Ascending aorta (tissue), 2 donors: Measurements from ENCODE around the gene SEMA3F. TPM values are rescaled to one million over a fixed set of nuclear protein-coding genes. Genes with fewer than 3 reads are reported as not detected.

Experiments used
- DNase-seq, 2 donors: peaks; one replicate each; pipeline ENCODE4 v3.0.0-alpha.2; 2019; ENCODE audit warnings: low spot score in 2 of 2
- H3K27ac ChIP-seq, 2 donors: fragments of 200-600 bp; sonication (generic); one replicate each; pipeline ENCODE4 v1.5.1; 2016 to 2017; ENCODE audit warnings: mild to moderate bottlenecking in 1 of 2
- H3K27me3 ChIP-seq: fragments of 200-600 bp; sonication (generic); one replicate; pipeline ENCODE4 v1.5.1; 2017
- H3K36me3 ChIP-seq, 2 donors: fragments of 200-600 bp; sonication (generic); one replicate each; pipeline ENCODE4 v1.5.1; 2016
- H3K4me1 ChIP-seq, 2 donors: fragments of 200-600 bp; sonication (generic); one replicate each; pipeline ENCODE4 v1.5.1; 2016 to 2017; ENCODE audit warnings: mild to moderate bottlenecking in 1 of 2
- H3K4me3 ChIP-seq, 2 donors: fragments of 200-600 bp; sonication (generic); one replicate each; pipeline ENCODE4 v1.5.1; 2016 to 2017; ENCODE audit warnings: mild to moderate bottlenecking in 1 of 2
- H3K9me3 ChIP-seq, 2 donors: fragments of 200-600 bp; sonication (generic); one replicate each; pipeline ENCODE4 v1.5.1; 2016
- CTCF ChIP-seq, 3 experiments: fragments of 200-600 bp in 2 of 3; fragments of 450-650 bp in 1 of 3; sonication (generic) in 2 of 3; IDR thresholded peaks; one replicate each; pipeline ENCODE4 v1.5.1; 2016 to 2019; ENCODE audit warnings: antibody characterized with exemption in 3 of 3, mild to moderate bottlenecking in 1 of 3, moderate library complexity in 1 of 3
- intact Hi-C: fragments of 100-400 bp; cut with DNase I; formaldehyde crosslinking; loops from one replicate; pipeline ENCODE4 v1.15.1; 2023
- total RNA-seq: library from RNA; depleted of rRNA; stranded (reverse); fragments of >200 nt; gene quantifications from one replicate; pipeline ENCODE4 v1.1.0, GENCODE V29; 2016

SEMA3F gene
- total RNA-seq, 1 donor from 2014 or later: 75.0 TPM

DNA sequence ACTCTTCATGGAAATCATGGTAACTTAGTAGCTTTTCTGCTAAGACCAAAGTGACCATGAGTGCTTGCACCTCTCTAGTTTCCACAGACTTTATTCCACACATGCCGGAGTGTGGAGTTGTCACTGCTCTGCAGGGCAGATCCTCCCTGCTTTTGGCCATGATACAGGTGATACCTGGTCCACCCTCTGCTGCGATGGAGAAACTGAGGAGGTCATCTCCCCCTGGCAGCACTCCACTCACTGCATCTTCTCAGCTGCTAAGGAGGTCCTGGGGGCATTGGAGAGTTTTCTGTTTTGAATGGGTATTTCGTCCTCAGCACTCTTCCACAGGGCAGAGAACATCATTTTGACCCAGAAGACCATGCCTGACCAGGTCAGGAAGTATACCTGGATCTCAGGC, 35.3 kb upstream of the SEMA3F start:
- Histone ChIP-seq H3K4me1 (peaks cover 0 to 11% of the 10 kb centered on the region in 2 donors), H3K27me3 (no peaks in the 10 kb centered on the region), H3K9me3 (no peaks in the 10 kb centered on the region), H3K27ac (no peak overlapping the region), H3K4me3 (no peak overlapping the region), H3K36me3 (peaks cover 60% of the 10 kb centered on the region in 2 donors)
- intact Hi-C loops: loop anchor here (2.0 to 5.0 kb wide), 2 partner anchors 35 to 153 kb away; partner anchors contain the start of gene SEMA3F
- no peak for DNase-seq
- TF ChIP-seq CTCF (IDR thresholded peaks at IDR 0.05): no peak

DNA sequence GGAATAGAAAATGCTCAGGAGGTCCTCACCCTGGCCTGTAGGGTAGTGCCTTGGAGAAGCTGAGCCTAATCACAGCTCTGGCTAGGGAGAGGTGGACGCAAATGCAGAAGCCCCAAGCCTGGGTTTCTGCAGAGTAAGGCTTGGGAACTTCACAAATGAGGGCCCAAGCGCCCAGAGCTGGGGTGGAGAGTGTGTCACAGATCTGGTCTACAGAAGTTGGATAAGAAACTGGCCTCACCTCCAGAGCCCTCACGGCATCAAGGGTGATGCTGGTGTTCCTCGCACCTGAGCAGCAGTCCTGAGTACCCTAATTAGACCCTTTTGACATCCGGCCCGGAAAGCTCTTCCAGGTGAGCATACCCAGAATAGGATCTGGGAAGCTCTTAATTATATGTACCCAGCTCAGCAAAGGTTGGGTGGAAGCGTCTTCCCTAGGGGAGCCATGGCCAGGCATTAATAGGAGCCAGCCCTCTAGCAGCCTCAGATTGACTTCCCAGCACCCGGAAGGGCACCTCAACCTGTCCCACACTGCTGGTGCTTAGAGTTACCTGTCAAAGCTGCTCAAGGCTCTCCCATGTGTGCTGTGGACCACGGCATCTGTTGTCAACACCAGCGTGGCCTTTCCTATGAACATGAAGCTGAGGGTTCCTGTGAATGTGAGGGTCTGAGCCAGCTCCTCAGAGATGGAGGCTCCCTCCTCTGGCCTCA, 34.6 kb upstream of the SEMA3F start:
- no peak overlapping the region for H3K4me3 ChIP-seq
- H3K9me3 ChIP-seq: no peaks in the 10 kb centered on the region
- intact Hi-C loops: loop anchor here (1.0 to 5.0 kb wide), 4 partner anchors 34 to 152 kb away; partner anchors contain the start of gene SEMA3F
- TF ChIP-seq CTCF (IDR thresholded peaks at IDR 0.05): no peak
- DNase-seq: no peak
- H3K27me3 ChIP-seq: no peaks in the 10 kb centered on the region
- H3K4me1 ChIP-seq: peaks cover 0 to 17% of the 10 kb centered on the region in 2 donors
- H3K27ac ChIP-seq: no peak overlapping the region
- peaks cover 52 to 53% of the 10 kb centered on the region in 2 donors for H3K36me3 ChIP-seq

DNA sequence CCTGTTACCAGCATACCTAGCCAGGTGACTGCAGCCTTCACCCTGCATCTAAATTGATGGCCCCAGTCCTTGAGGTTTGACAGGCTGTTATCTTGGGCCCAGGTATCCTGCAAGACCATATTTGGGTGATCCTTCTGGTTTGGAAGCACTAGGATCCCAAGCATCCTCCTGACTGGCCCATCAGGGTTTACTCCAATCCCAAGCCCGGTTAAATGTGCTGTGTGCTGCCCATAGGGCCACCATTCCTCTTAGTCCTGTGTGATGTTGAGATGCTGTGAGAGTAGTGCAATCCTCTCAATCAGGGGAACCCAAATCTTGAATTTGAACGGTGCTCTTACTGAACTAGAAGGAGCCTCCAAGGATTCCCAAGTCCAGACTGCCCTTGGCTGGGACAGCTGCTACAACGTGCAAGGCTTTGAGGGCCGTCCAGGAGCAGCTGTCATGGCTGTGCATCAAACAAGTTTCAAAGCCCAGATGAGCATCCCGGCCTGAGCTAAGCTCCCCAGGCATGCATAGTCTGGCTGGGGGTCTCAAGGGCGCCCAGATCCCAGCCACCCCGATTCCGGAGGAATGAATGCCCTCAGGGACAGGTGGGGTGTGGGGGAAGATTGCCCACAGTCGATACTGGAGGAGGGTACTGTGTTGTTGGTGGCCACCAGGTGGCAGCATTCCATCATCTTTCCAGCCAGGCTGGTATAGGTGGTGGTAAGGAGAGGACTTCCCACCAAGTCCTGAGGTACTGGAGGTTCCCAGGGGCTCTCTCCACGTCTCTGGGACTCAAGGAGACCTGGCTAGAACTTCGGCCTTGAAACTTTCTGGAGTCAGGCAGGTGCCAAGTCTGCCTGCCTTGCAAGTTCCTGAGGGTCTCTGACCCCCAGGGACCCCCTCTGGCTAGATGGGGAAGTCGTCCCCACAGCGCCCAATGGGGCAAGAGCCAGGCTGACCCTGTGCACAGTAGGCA, 33.8 kb upstream of the SEMA3F start:
- no peaks in the 10 kb centered on the region for H3K27me3 ChIP-seq
- H3K27ac ChIP-seq: no peak overlapping the region
- no peak overlapping the region for H3K4me3 ChIP-seq
- intact Hi-C loops: loop anchor here (1.0 to 5.0 kb wide), 4 partner anchors 33 to 151 kb away; partner anchors contain the start of gene SEMA3F
- peaks cover 0 to 26% of the 10 kb centered on the region in 2 donors for H3K4me1 ChIP-seq
- H3K36me3 ChIP-seq: peaks cover 44% of the 10 kb centered on the region in 2 donors
- peak; percentile 75 to 88 (median 79) for TF ChIP-seq CTCF (IDR thresholded peaks at IDR 0.05)
- H3K9me3 ChIP-seq: no peaks in the 10 kb centered on the region
- DNase-seq: peak in 1 of 2 donors; percentile 82

GRCh38 chr3:50122071-50122470, 33.1 kb upstream of the SEMA3F start:
- Histone ChIP-seq H3K27ac (no peak overlapping the region), H3K9me3 (no peaks in the 10 kb centered on the region), H3K27me3 (no peaks in the 10 kb centered on the region), H3K4me1 (peaks cover 5 to 33% of the 10 kb centered on the region in 2 donors), H3K36me3 (peaks cover 37% of the 10 kb centered on the region in 2 donors), H3K4me3 (no peak overlapping the region)
- TF ChIP-seq CTCF (IDR thresholded peaks at IDR 0.05): no peak
- intact Hi-C loops: loop anchor here (5.0 kb wide), 1 partner anchor 150 kb away; no protein-coding TSS in a partner anchor
- DNase-seq: no peak

GRCh38 chr3:50122661-50123391, 32.3 kb upstream of the SEMA3F start:
- H3K9me3 ChIP-seq: no peaks in the 10 kb centered on the region
- H3K27ac ChIP-seq: no peak overlapping the region
- H3K4me3 ChIP-seq: no peak overlapping the region
- H3K27me3 ChIP-seq: no peaks in the 10 kb centered on the region
- no peak for DNase-seq
- peaks cover 5 to 38% of the 10 kb centered on the region in 2 donors for H3K4me1 ChIP-seq
- H3K36me3 ChIP-seq: peaks cover 29 to 30% of the 10 kb centered on the region in 2 donors
- intact Hi-C loops: loop anchor here (5.0 kb wide), 1 partner anchor 149 kb away; no protein-coding TSS in a partner anchor
- no peak for TF ChIP-seq CTCF (IDR thresholded peaks at IDR 0.05)
